ENCODE data around the gene WASHC4.

DNA sequence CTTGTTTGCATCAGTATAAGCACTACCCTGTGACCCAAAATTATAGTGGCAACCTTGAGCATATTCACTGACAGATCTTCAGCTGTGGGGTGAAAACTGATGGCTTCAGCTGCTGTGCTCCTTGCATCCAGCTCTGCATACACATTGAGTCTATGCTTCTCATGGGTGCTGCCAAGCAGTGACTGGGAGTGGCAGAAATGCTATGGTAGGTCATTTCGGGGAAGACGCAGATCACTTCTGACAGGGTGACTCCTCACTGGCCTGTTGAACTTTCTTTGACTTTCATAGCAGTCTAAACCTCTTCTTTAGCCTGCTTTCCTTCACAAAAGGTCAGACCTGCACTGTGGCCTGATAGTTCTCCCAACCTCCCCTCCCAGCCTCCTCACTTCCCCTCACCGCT lies 17.7 kb upstream of the WASHC4 start:
- TF ChIP-seq, protein P1, sequence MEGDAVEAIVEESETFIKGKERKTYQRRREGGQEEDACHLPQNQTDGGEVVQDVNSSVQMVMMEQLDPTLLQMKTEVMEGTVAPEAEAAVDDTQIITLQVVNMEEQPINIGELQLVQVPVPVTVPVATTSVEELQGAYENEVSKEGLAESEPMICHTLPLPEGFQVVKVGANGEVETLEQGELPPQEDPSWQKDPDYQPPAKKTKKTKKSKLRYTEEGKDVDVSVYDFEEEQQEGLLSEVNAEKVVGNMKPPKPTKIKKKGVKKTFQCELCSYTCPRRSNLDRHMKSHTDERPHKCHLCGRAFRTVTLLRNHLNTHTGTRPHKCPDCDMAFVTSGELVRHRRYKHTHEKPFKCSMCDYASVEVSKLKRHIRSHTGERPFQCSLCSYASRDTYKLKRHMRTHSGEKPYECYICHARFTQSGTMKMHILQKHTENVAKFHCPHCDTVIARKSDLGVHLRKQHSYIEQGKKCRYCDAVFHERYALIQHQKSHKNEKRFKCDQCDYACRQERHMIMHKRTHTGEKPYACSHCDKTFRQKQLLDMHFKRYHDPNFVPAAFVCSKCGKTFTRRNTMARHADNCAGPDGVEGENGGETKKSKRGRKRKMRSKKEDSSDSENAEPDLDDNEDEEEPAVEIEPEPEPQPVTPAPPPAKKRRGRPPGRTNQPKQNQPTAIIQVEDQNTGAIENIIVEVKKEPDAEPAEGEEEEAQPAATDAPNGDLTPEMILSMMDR (IDR thresholded peaks at IDR 0.05; ENCODE audit: low read length): no peak
- TF ChIP-seq EZH2phosphoT487 (IDR thresholded peaks at IDR 0.05; ENCODE audit: low read length) (no peak), EZH2 (optimal IDR thresholded peaks at IDR 0.05; ENCODE audit: low read depth, low read length) (no peak)
